CD4-positive, CD25-positive, alpha-beta regulatory T cell (primary cell): ENCODE results near the gene TTLL9. TPM values are rescaled to one million over a fixed set of nuclear protein-coding genes. Genes with fewer than 3 reads are reported as not detected.

Experiments used
- ATAC-seq, 2 donors: fragments of 150-1000 bp; cut with Tn5 transposase; one replicate each; pipeline ENCODE4 v1.10.0; 2021; ENCODE audit warnings: low read depth in 2 of 2, moderate number of reproducible peaks in 2 of 2, moderate library complexity in 1 of 2
- DNase-seq, 3 donors: peaks; one replicate each; pipeline versions ENCODE4 v3.0.0 to v3.0.0-alpha.2; 2012 to 2022; ENCODE audit warnings: mixed read lengths in 1 of 3
- H3K27ac ChIP-seq: one replicate; pipeline ENCODE4 v1.7.0; 2013; ENCODE audit warnings: mild to moderate bottlenecking, low read length; ENCODE audit not compliant: insufficient read depth, poor library complexity, severe bottlenecking
- H3K27me3 ChIP-seq: one replicate; pipeline ENCODE4 v1.7.0; 2013; ENCODE audit warnings: low read length; ENCODE audit not compliant: control insufficient read depth, insufficient read depth
- H3K36me3 ChIP-seq: one replicate; pipeline ENCODE4 v1.7.0; 2013; ENCODE audit warnings: mild to moderate bottlenecking, low read length, moderate library complexity; ENCODE audit not compliant: control insufficient read depth, insufficient read depth
- H3K4me1 ChIP-seq: 2 replicates; pipeline ENCODE4 v1.7.0; 2013; ENCODE audit warnings: mild to moderate bottlenecking, low read length; ENCODE audit not compliant: insufficient read depth, control insufficient read depth, poor library complexity, severe bottlenecking
- H3K4me3 ChIP-seq: one replicate; pipeline ENCODE4 v1.7.0; 2013; ENCODE audit warnings: low read depth, mild to moderate bottlenecking, low read length, moderate library complexity
- H3K9me3 ChIP-seq, 2 experiments: 1 replicate in 1 of 2; 2 replicates in 1 of 2; pipeline ENCODE4 v1.7.0; 2013; ENCODE audit warnings: low read length in 2 of 2, mild to moderate bottlenecking in 1 of 2, moderate library complexity in 1 of 2; ENCODE audit not compliant: control insufficient read depth in 2 of 2
- H3K27ac Mint-ChIP-seq, 3 donors: one replicate each; pipeline ENCODE4 v1.8.0; 2020 to 2022; ENCODE audit warnings: mild to moderate bottlenecking in 3 of 3, mixed read lengths in 3 of 3, moderate library complexity in 2 of 3
- H3K27me3 Mint-ChIP-seq: one replicate; pipeline ENCODE4 v1.8.0; 2022; ENCODE audit warnings: mild to moderate bottlenecking, mixed read lengths
- H3K36me3 Mint-ChIP-seq: one replicate; pipeline ENCODE4 v1.8.0; 2020; ENCODE audit warnings: mixed read lengths
- H3K4me1 Mint-ChIP-seq, 4 donors: one replicate each; pipeline ENCODE4 v1.8.0; 2020 to 2022; ENCODE audit warnings: mixed read lengths in 4 of 4, mild to moderate bottlenecking in 1 of 4
- H3K4me3 Mint-ChIP-seq, 4 donors: one replicate each; pipeline ENCODE4 v1.8.0; 2020 to 2022; ENCODE audit warnings: mild to moderate bottlenecking in 4 of 4, mixed read lengths in 4 of 4, moderate library complexity in 3 of 4
- H3K9me3 Mint-ChIP-seq, 7 donors: one replicate each; pipeline ENCODE4 v1.8.0; 2020 to 2022; ENCODE audit warnings: mixed read lengths in 7 of 7, mild to moderate bottlenecking in 3 of 7, moderate library complexity in 2 of 7
- polyA plus RNA-seq, 4 donors: library from polyadenylated mRNA; unstranded; fragments of 300-500 nt; fragmentation: Illumina TruSeq; gene quantifications; one replicate each; pipeline ENCODE4 v1.2.3, GENCODE V29; 2021
- total RNA-seq: library from RNA; stranded (reverse); gene quantifications from one replicate; pipeline ENCODE4 v1.2.3, GENCODE V29; 2022

The TTLL9 gene
- total and polyA plus RNA-seq, 5 donors from 2014 or later = not detected

DNA sequence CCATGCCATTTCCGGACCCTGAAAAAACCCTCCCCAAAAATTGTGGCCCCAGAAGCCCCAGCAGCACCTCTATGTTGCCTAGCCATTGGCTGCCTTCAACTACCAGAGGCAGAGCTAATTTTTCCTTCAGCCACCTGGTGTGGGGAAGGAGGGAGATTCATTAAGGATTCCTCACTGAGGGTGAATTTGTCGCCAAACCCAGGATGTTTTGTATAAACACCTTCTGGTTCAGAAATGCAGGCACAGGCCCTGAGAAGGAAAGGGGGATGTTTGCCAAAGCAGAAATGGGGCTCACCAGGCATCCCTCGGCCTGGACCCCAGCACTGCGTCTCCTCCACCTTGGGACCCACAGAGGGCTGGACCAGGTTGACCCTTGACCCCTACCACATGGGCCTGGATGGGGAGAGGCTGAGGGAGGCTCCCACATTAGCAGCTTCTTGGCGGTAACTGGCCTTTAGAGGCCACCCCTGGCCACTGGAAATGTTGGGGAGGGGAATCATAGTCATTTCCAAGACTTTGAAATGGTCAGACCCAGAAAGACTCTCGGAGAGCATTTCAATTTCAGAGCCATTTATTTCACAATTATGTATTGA, 83.2 kb downstream of the TTLL9 start:
- Mint-ChIP-seq H3K36me3 (peaks cover 13% of the 10 kb centered on the region), H3K27me3 (peaks cover 25% of the 10 kb centered on the region), H3K4me1 (peaks cover 0 to 31% (median 24%) of the 10 kb centered on the region in 4 donors), H3K4me3 (peak overlapping the region in 3 of 4 donors; percentile 13 to 74 (median 28)), H3K27ac (no peak overlapping the region), H3K9me3 (peaks cover 0 to 2% (median 0%) of the 10 kb centered on the region in 7 donors)
- H3K4me1 ChIP-seq = peaks cover 20% of the 10 kb centered on the region
- DNase-seq (no peak), ATAC-seq (no peak)
- peaks cover 3% of the 10 kb centered on the region for H3K27me3 ChIP-seq
- H3K9me3 ChIP-seq = no peaks in the 10 kb centered on the region
- no peak overlapping the region for H3K27ac ChIP-seq
- H3K4me3 ChIP-seq = no peak overlapping the region
- H3K36me3 ChIP-seq = peaks cover 12% of the 10 kb centered on the region

DNA sequence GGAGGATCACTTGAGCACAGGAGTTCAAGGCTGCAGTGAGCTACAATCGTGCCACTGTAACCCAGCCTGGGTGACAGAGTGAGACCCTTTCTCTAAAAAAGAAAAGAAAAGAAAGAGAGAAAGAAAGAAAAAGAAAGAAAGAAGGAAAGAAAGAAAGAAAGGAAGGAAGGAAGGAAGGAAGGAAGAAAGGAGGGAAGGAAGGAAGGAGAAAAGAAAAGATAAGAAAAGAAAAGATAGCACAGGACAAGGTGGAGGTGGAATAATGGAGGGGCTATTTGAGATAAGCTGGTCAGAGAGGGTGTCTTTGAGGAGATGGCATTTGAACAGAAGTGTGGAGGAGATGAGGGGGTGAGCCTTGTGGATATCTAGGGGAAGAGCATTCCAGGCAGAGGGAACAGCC, 84.1 kb downstream of the TTLL9 start:
- Mint-ChIP-seq H3K27me3 (peaks cover 25% of the 10 kb centered on the region), H3K27ac (no peak overlapping the region), H3K9me3 (peaks cover 0 to 3% (median 0%) of the 10 kb centered on the region in 7 donors), H3K4me1 (peaks cover 0 to 25% (median 18%) of the 10 kb centered on the region in 4 donors), H3K36me3 (peaks cover 7% of the 10 kb centered on the region), H3K4me3 (no peak overlapping the region)
- ATAC-seq = no peak
- DNase-seq = no peak
- Histone ChIP-seq H3K36me3 (peaks cover 7% of the 10 kb centered on the region), H3K4me3 (no peak overlapping the region), H3K27me3 (peaks cover 3% of the 10 kb centered on the region), H3K9me3 (no peaks in the 10 kb centered on the region), H3K27ac (no peak overlapping the region), H3K4me1 (peaks cover 20% of the 10 kb centered on the region)

DNA sequence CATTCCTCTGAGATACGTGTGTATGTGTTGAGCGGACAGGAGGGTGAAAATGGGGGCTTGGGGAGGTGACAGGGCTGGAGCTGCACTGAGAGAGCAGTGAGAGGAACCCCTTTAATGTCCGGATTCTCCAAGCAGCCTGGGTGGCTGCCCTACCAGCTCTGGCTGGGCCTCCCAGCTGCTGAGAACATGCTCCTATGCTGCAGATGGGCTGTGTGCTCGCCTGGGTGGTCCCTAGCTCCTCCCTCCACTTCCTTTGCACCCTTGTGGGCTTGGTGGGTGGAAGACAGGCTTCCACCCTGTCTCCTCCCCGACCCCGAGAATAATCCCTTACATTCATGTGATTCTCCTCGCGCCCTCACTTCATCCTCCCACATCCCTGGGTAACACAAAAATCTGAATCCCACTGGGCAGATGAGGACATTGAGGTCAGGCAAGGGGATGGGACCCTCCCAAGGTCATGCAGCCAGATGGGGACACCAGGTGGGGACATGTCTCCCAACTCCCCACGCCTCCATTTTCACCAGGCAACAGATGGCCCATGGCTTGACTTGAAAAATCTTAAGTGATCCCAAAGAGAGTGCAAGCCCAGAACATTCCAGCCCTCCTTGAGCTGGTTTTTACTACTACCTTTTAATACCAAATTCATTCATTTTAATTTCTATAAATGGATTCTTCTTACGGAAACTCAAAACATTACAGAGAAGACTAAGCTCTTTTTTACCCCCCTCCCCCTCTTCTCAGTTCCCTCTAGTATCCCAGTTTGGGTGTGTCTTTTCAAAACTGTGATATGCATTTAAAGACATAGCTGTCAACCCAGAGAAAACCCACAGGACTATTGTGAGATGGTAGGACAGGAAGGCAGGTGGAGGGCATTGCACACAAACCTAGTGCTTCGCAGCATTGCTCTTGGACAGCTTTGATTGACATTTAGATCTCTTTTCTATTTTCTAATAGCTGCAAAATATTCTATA, 86.4 kb downstream of the TTLL9 start:
- Histone ChIP-seq H3K4me1 (no peaks in the 10 kb centered on the region), H3K27ac (no peak overlapping the region), H3K4me3 (no peak overlapping the region), H3K36me3 (no peaks in the 10 kb centered on the region), H3K9me3 (no peaks in the 10 kb centered on the region), H3K27me3 (peaks cover 3% of the 10 kb centered on the region)
- H3K27ac Mint-ChIP-seq = no peak overlapping the region
- peaks cover 0 to 5% (median 3%) of the 10 kb centered on the region in 4 donors for H3K4me1 Mint-ChIP-seq
- no peak overlapping the region for H3K4me3 Mint-ChIP-seq
- ATAC-seq (no peak), DNase-seq (no peak)
- H3K27me3 Mint-ChIP-seq = peaks cover 27% of the 10 kb centered on the region
- H3K9me3 Mint-ChIP-seq = peaks cover 0 to 3% (median 0%) of the 10 kb centered on the region in 7 donors
- H3K36me3 Mint-ChIP-seq = no peaks in the 10 kb centered on the region

DNA sequence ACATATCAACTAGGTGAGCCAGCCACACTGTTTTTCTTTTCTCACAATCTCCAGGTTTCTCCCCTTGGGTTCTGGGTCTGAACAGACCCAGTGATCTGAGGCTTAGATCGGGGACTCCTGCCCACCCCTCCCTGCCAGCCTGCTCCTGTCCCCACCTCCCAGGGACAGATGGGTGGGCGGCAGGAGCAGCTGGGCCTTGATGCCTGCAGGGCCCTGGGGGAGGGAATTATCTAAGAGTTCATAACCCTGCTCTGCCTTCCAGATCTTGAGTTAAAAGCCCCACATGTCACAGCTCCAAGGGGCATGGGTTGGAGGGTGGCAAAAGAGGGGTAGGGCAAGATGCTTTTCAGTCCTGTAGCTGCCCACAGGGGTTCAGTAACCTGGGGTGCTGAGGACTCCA, 92.3 kb downstream of the TTLL9 start:
- H3K4me1 ChIP-seq = peaks cover 1% of the 10 kb centered on the region
- Mint-ChIP-seq H3K27me3 (peaks cover 24% of the 10 kb centered on the region), H3K9me3 (peaks cover 0 to 4% (median 0%) of the 10 kb centered on the region in 7 donors), H3K27ac (no peak overlapping the region), H3K4me3 (no peak overlapping the region), H3K36me3 (no peaks in the 10 kb centered on the region), H3K4me1 (peaks cover 0 to 6% (median 3%) of the 10 kb centered on the region in 4 donors)
- H3K36me3 ChIP-seq = no peaks in the 10 kb centered on the region
- H3K4me3 ChIP-seq = no peak overlapping the region
- no peak for DNase-seq
- ATAC-seq = no peak
- no peaks in the 10 kb centered on the region for H3K9me3 ChIP-seq
- H3K27me3 ChIP-seq = peaks cover 11% of the 10 kb centered on the region
- no peak overlapping the region for H3K27ac ChIP-seq

DNA sequence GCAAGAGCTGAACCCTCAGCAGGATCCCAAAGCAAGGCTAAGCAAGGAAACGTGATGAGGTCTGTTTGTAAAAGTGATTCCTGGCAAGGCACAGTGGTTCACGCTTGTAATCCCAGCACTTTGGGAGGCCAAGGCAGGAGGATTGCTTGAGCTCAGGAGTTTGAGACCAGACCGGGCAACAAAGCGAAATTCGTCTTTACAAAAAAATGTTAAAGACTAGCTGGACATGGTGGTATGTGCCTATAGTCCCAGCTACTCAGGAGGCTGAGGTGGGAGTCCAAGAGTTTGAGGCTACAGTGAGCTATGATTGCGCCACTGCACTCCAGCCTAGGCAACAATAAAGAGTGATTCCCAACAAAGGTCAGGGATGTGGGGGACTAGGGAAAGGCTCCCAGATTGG, 93.5 kb downstream of the TTLL9 start:
- peaks cover 0 to 4% (median 1%) of the 10 kb centered on the region in 7 donors for H3K9me3 Mint-ChIP-seq
- no peak for DNase-seq
- peaks cover 30% of the 10 kb centered on the region for H3K27me3 Mint-ChIP-seq
- Histone ChIP-seq H3K27ac (no peak overlapping the region), H3K27me3 (peaks cover 11% of the 10 kb centered on the region), H3K4me3 (no peak overlapping the region), H3K36me3 (no peaks in the 10 kb centered on the region), H3K9me3 (no peaks in the 10 kb centered on the region), H3K4me1 (peaks cover 10% of the 10 kb centered on the region)
- peak overlapping the region in 1 of 4 donors; percentile 1 for H3K4me3 Mint-ChIP-seq
- ATAC-seq = no peak
- H3K4me1 Mint-ChIP-seq = peaks cover 2 to 9% (median 5%) of the 10 kb centered on the region in 4 donors
- H3K36me3 Mint-ChIP-seq = no peaks in the 10 kb centered on the region
- H3K27ac Mint-ChIP-seq = no peak overlapping the region

DNA sequence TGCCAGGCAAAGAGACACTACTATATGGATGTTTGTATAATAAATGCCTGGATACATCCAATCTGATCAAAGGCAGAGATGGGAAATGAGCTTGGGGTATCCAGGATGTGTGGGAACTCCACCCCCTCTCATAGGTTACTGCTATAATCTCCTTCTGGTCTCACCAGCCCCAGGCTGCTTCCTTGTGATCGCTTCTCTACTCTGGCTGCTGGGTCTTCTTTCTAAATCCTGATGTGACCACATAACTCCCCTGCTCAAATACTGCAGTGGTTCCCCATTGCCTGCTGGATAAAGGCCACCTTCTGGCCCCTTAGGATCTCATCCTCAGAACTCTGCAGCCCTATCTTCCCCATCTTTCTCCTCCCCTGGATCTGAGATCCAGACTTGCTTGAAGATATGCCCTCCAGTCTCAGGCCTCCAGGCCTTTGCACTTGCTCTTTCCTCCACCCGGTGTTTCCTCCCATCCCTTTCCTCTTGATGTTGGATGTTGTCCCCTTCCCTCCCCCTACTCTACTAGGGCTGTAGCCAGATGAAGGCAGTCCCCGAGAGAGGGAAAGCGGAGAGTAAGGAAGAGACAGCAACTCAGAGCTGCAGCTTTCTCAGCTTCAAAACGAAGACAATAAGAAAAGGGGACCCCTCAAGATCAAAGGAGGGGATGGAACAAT, 96.7 kb downstream of the TTLL9 start:
- peaks cover 0 to 4% (median 1%) of the 10 kb centered on the region in 7 donors for H3K9me3 Mint-ChIP-seq
- no peak overlapping the region for H3K27ac Mint-ChIP-seq
- H3K4me1 ChIP-seq = peaks cover 10% of the 10 kb centered on the region
- H3K36me3 ChIP-seq = no peaks in the 10 kb centered on the region
- peaks cover 25% of the 10 kb centered on the region for H3K27me3 ChIP-seq
- ATAC-seq = no peak
- DNase-seq = no peak
- peaks cover 44% of the 10 kb centered on the region for H3K27me3 Mint-ChIP-seq
- no peaks in the 10 kb centered on the region for H3K9me3 ChIP-seq
- H3K36me3 Mint-ChIP-seq = no peaks in the 10 kb centered on the region
- H3K4me3 Mint-ChIP-seq = peak overlapping the region in 3 of 4 donors; percentile 63 to 79 (median 78)
- no peak overlapping the region for H3K27ac ChIP-seq
- H3K4me1 Mint-ChIP-seq = peaks cover 2 to 12% (median 5%) of the 10 kb centered on the region in 4 donors
- no peak overlapping the region for H3K4me3 ChIP-seq

DNA sequence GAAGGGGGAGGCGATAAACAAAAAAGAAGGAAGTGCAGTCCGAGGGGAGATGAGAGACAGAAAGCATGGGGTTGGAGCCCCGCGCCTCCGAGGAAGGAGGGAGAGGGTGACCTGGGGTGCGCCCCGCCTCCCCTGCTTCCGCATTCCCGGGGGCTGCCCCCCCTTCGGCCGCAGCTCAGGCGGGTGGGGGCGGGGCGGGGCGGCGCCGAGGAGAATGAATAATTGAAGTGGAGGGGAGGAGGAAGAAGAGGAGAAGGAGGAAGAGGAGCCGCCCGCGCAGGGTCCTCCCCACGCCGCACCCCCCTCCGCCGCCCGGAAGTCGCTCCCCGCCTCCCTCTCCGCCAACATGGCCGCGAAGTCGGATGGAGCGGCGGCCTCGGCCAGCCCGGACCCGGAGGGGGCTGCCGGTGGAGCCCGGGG, 97.4 kb downstream of the TTLL9 start, which contains the start of gene XKR7:
TSS of gene XKR7 (plus strand) at position 322 of the 420 bp plus-strand sequence. CDS start at position 347, 25 bp downstream.
- Mint-ChIP-seq H3K36me3 (no peaks in the 10 kb centered on the region), H3K4me1 (peaks cover 2 to 12% (median 5%) of the 10 kb centered on the region in 4 donors), H3K27ac (no peak within 1 kb of the TSS), H3K4me3 (peak within 1 kb of the TSS; percentile 79 to 87 (median 84)), H3K27me3 (peaks cover 40% of the 10 kb centered on the region), H3K9me3 (peaks cover 0 to 4% (median 1%) of the 10 kb centered on the region in 7 donors)
- Histone ChIP-seq H3K4me1 (peaks cover 10% of the 10 kb centered on the region), H3K9me3 (no peaks in the 10 kb centered on the region), H3K27me3 (peaks cover 25% of the 10 kb centered on the region), H3K36me3 (no peaks in the 10 kb centered on the region), H3K4me3 (no peak within 1 kb of the TSS), H3K27ac (no peak within 1 kb of the TSS)
- ATAC-seq (peak in 1 of 2 donors; percentile 20), DNase-seq (peak in 1 of 3 donors; percentile 49)
